Activated naive CD4-positive, alpha-beta T cell treated with Interleukin-2 at 50 U/mL for 16 hours (primary cell): ENCODE measurements around the gene GTPBP8.

Experiments used
- DNase-seq: peaks from one replicate; pipeline ENCODE4 v3.0.0-alpha.2; 2020

GTPBP8 gene

GRCh38 chr3:112990672-112991602, at the start of gene GTPBP8:
Gene GTPBP8 (plus strand): TSS chr3:112990984. CDS start chr3:112991000, 16 bp downstream.
- DNase-seq: peak; percentile 89

- DNase-seq: no peak
Observed at GRCh38 chr3:112948346-112948838, 42.4 kb upstream of the GTPBP8 start.

GRCh38 chr3:112956351-112956750, 34.4 kb upstream of the GTPBP8 start:
- no peak for DNase-seq

DNA sequence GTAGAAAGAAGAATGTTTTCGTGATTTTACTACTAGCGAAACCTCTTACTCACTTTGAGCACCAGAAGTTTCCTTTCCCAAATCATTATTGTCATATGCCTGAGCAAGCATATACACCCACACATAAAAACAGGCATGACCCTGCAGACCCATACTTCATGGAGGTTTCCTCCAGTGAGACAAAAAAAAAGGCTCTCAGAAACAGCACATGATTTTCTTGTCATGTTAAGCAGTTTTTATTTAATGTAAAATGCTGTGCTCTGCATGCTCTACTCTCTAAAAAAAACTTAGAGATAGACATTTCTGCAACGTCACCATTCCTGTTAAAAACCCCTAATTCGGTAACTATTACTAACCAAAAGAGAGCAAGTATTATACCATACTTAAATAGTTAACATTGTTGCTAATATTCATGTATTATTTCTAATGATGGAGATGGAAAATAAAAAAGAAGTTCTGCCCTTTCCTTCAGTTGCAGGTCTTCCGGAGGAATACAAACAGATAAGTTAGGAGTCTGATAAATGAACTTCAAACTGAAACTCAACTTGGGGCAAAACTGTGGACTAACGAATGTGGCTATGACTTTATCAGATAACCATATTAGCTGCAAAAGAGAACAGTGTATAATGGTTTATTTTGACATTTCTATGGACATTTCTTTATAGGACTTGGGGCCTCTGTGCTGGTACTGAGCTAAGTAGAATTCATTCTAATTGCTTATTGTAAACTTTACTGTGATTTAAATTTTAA, 31.8 kb upstream of the GTPBP8 start:
- peak; percentile 16 for DNase-seq

DNA sequence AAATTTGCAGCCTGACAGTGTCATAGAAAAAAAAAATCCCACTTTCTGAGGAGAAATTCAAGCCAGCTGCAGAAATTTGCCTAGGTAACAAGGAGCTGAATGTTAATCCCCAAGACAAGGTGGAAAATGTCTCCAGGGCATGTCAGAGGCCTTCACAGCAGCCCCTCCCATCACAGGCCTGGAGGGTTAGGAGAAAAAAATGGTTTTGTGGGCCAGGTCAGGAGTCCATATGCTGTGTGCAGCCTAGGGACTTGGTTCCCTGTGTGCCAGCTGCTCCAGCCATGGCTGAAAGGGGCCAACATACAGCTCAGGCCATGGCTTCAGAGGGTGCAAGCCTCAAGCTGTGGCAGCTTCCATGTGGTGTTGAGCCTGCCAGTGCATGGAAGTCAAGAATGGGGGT, 27.1 kb upstream of the GTPBP8 start:
- DNase-seq: no peak

GRCh38 chr3:112965656-112966055, 25.1 kb upstream of the GTPBP8 start:
- DNase-seq: no peak

- no peak for DNase-seq
Observed at GRCh38 chr3:112966633-112967032, 24.2 kb upstream of the GTPBP8 start.

DNA sequence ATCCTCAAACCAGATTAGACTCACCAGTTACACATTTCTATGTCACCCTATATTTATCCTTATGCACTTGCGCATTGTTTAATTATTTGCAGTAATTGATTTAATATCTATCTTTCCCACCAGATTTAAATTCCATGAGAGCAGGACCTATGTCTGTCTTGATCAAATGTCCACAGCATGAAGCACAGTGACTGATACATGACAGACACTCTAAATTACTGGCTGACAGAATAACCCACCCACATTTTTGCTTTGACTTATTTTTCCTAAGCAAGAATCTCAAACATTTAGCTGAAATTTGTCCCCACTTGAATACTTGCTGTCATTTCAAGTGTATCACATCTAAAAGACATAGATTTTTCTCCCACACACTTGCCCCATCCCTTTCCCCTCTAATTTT, 23.4 kb upstream of the GTPBP8 start:
- DNase-seq: no peak

- DNase-seq: no peak
Observed at GRCh38 chr3:112967828-112968227, 23.0 kb upstream of the GTPBP8 start.

DNA sequence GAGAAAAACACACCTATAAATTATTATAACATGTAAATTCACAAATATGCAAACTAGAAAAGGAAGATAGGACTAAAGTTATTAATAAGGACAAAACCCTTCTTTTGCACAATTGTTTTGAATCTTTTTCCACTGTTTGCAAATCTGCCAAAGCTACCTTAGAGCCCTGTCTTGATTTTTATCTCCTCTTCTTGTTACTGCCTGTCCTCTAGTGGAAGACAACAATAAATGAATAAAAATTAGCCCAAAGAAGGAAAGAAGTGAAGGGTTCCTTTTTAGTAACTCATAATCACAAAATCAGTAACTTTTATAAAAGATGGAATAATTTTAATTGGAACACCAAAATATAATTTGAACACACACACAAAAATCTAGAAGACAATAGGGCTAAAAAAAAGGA, 18.6 kb upstream of the GTPBP8 start:
- DNase-seq: no peak

GRCh38 chr3:112973325-112974177, 17.2 kb upstream of the GTPBP8 start:
- DNase-seq: peak; percentile 69

DNA sequence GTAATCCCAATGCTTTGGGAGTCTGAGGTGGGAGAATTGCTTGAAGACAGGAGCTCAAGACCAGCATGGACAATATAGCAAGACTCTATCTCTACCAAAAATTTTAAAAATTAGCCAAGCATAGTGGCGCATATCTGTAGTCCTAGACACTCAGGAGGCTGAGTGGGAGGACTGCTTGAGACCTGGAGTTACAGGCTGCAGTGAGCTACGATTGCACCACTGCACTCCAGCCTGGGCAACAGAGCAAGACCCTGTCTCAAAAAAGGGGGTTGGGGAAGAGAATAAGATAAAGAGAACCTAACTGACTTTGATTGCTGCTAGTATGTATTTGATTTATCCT, 16.6 kb upstream of the GTPBP8 start:
- DNase-seq: no peak

DNA sequence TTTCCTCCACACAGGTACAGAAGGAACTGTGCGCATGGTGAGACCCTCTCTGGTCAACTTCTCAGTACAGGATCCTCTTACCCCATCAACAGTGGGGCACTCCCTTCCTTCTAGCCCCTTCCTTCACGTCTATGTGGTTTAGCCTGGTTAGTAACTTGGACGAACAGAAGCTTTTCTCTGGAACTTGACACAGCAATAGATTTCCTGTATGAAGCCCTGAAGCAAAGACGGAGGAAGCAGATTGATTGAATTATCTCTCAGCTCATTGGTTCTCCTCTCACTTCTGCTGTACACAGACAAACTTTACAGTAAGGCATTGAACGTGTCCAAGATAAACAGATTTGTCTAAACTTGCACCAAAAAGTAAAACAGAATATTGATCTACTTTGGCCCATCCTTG, 15.9 kb upstream of the GTPBP8 start, which contains the start of gene CD200R1:
CD200R1 (minus strand) TSS at position 210 of the 400 bp plus-strand sequence. CDS start 246 bp downstream, outside the sequence.
- peak; percentile 12 for DNase-seq

- no peak for DNase-seq
Observed at GRCh38 chr3:112976001-112976400, 14.8 kb upstream of the GTPBP8 start.

GRCh38 chr3:112976953-112977352, 13.8 kb upstream of the GTPBP8 start:
- DNase-seq: no peak

GRCh38 chr3:112979244-112979832, 11.4 kb upstream of the GTPBP8 start:
- DNase-seq: no peak

- DNase-seq: no peak
Observed at GRCh38 chr3:112980080-112980479, 10.7 kb upstream of the GTPBP8 start.

- no peak for DNase-seq
Observed at GRCh38 chr3:112982710-112983109, 8.1 kb upstream of the GTPBP8 start.

- DNase-seq: peak; percentile 27
Observed at GRCh38 chr3:112984485-112984884, 6.3 kb upstream of the GTPBP8 start.

- DNase-seq: no peak
Observed at GRCh38 chr3:112987710-112988334, 3.0 kb upstream of the GTPBP8 start.

- DNase-seq: no peak
Observed at GRCh38 chr3:112995800-112996199, 5.0 kb downstream of the GTPBP8 start.

- no peak for DNase-seq
Observed at GRCh38 chr3:113000691-113001090, 9.9 kb downstream of the GTPBP8 start.
